ENCODE measurements around the gene ZFTA.
"Not testable (repeated sequence)": the region's sequence is repeated elsewhere in the genome, so short reads cannot be mapped to it uniquely, and the experiment has no call there.

ZFTA gene

GRCh38 chr11:63775191-63775590 is 6.6 kb upstream of the ZFTA start:
- DNase-seq (ENCODE audit: low read depth), result no peak

DNA sequence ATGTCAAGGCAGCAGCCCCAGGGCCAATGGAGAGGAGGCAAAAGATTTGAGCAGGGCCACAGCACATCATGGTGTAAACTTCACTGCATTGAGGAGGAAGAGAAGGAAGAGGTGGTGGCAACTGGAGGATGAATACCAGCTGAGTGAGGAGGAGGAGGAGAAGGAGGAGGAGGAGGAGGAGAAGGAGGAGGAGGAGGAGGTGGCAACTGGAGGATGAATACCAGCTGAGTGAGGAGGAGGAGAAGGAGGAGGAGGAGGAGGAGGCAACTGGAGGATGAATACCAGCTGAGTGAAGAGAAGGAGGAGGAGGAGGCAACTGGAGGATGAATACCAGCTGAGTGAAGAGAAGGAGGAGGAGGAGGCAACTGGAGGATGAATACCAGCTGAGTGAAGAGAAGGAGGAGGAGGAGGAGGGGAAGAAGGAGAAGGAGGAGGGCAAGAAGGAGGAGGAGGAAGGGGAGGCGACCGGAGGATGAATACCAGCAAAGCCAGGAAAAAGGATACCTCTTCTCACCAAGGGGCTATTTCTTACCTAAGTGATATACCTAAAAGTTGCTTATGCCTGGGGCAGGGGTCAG is 3.3 kb upstream of the ZFTA start:
- not testable (repeated sequence) for DNase-seq (ENCODE audit: low read depth)

DNA sequence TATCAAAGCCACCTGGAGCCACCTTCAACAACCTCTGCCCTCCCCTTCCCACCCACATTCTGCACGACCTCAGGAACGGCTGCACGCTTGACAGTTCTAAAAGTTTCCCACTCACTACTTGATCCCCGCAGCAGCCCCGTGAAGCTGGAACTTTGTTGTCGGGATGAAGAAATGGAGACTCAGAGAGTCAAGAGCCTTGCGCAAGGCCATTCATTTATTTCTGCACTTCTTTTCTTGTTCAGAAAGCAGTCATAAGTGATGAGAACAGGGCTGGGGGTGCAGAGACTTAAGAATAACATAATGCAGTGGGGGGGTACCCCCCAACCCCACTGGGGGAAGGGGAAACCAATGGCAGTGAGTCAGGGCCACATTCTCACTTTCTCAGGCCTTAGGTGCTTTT is 2.2 kb upstream of the ZFTA start:
- DNase-seq (ENCODE audit: low read depth), result no peak

- DNase-seq (ENCODE audit: low read depth), result no peak
Measured at GRCh38 chr11:63769714-63770455, 1.3 kb upstream of the ZFTA start.

DNA sequence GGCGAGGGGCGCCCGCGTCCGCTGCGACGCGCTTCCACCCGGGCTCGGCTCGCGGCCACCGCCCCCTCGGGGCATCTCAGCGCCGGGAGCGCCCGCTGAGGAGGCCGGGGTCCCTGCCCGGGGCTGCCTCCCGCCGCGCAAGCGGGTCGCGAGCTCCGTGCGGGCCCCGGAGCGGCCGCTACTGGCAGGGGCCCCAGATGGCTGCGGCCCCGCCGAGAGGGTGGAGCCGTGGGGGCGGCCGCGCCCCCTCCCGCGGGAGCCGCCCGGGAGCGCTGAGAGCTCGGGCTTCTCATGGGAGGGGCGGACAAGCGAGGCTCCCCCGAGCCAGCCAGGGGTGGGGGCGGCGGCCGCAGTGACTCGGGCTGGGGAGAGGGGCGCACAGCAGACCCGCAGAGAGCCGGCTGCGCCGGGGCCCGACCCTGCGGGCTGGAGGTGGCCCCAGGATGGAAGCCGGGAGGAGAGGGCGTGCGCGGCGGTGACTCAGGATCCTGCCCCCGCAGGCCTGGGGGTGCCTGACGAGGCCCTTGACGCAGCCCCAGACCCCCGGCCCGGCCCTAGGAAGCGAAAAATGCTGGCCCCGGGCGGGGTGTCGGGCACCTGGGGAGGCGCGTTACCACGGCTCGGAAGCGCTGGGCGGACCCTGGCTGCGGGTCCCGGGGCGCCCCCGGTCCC is 603 bp upstream of the ZFTA start:
- DNase-seq (ENCODE audit: low read depth), result no peak

GRCh38 chr11:63767565-63768236 is 874 bp downstream of the ZFTA start:
- no peak for DNase-seq (ENCODE audit: low read depth)

- DNase-seq (ENCODE audit: low read depth), result no peak
Measured at GRCh38 chr11:63767267-63767564, 1.4 kb downstream of the ZFTA start.

- no peak for DNase-seq (ENCODE audit: low read depth)
Measured at GRCh38 chr11:63766531-63767235, 1.9 kb downstream of the ZFTA start.

- DNase-seq (ENCODE audit: low read depth), result no peak
Measured at GRCh38 chr11:63765688-63766241, 2.8 kb downstream of the ZFTA start.

GRCh38 chr11:63764679-63765647 is 3.6 kb downstream of the ZFTA start:
- DNase-seq (ENCODE audit: low read depth), result no peak

DNA sequence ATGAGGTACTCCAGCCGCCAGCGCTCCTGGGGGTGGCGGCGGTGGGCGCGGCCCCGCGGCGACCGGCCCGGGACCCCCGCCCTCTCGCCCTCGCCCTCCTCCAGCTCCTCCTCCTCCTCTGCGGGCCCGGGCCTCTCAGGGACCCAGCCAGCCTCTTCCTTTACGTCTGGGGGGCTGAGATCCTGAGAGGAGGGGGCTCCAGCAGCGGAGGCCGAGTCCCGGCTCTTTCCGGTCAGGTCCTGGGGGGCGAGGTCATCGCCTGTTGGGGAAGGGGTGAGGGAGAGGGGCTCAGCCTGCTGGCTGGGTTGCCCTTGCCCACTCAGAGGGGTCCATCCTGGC is 4.3 kb downstream of the ZFTA start:
- DNase-seq (ENCODE audit: low read depth), result no peak

GRCh38 chr11:63763496-63764339 is 4.9 kb downstream of the ZFTA start:
- no peak for DNase-seq (ENCODE audit: low read depth)

DNA sequence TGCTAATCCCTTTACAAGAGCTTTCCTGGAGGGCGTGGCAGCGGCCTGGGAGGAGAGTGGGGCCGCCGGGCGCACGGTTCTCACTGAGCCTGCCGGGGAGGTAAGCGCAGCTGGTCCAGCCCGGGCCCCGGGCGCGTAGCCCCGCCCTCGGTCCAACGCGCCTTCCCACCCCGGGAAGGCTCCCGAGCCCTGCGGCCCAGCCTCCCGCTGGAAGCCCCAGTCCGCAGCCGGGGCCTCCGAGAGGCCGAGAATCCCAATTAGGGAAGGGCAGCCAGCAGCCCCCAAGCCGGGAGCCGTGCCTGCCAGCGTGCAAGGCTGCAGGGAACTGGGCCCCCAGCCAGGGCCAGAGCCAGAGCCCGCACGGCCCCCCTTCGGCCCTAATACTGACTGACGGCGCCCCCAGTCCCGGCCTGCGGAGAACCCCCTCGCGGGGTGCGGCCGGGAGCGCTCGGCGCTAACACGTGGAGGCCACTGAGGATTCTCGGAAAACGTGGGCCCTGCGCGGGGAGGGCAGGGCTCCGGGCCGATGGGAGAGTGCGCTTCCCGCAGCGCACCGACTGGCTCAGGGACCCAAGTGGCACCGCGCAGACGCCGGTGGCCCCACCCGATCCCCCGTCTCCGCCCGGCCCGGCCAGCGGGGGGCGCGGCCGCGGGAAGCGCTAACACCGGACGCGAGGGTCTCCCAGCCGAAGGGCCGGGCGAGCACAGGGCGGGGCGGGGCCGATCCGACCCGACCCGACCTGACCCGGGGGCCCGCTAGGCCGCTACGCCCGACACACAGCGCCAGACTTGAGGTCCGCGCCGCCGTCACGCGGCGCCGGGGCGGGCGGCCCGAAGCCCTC is 5.7 kb downstream of the ZFTA start:
- no peak for DNase-seq (ENCODE audit: low read depth)

DNA sequence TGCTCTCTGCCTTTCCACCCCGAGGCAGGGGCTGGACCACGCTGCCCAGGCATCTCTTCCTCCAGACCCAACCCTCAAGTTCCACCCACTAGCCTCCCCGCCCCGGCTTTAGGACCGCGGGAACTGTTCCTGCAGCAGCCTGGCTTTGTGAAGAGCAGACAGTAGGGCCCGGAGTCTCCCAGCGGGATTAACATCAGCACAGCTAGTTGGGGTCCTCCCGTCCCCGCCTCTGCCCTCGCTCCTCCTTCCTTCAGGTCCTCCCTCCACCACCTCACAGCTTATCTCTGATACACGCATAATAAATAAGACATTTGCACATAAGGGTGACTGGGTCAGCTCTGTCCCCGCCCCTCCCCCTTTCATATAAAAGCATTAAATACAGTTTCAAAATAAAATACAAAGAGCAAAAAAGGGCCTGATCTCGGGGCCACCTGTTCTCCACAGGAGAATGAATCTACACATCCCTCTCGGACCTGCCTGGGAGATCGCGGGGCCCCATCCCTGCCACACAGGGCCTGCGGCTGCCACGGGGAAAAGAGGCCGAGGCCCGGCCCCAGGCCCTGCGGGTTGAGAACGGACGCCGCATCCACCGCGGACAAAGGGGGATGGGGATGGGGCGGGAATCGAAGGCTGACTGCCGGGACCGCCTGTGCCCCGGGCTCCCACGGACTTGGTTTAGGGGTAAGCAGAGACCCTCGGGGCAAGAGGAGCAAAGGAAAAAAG is 6.5 kb downstream of the ZFTA start:
- no peak for DNase-seq (ENCODE audit: low read depth)

GRCh38 chr11:63761188-63761587 is 7.4 kb downstream of the ZFTA start:
- DNase-seq (ENCODE audit: low read depth), result no peak

GRCh38 chr11:63760487-63761079 is 8.0 kb downstream of the ZFTA start:
- DNase-seq (ENCODE audit: low read depth), result no peak

DNA sequence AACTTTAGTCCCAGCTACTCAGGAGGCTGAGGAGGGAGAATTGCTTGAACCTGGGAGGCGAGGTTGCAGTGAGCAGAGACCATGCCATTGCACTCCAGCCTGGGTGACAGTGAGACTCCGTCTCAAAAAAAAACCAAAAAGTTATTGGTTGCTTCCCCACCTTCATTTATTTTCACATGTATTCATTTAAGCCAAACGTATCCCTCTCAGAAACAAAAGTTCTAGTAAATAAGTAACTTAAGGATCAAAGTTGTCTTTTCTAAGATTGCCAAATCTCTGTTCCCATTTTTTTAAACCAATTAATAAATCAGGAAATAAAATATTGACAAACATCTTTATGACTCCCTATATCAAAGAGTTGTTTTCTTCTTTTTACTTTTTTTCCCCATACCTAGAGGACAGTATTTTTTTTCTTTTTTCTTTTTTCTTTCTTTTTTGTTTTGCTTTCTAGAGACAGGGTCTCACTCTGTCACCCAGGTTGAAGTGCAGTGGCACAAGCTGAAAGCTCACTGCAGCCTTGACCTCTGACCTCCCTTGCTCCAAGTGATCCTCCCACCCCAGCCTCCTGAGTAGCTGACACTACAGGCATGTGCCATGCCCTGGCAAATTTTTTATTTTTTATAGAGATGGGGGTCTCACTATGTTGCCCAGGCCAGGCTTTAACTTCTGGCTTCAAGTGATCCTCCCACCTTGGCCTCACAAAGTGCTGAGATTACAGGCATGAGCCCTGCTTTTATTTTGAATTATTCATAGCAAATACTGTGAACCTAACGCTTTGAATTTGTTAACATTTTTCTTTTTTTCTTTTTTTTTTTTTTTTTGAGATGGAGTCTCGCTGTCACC is 11.4 kb downstream of the ZFTA start:
- no peak for DNase-seq (ENCODE audit: low read depth)
